HG03060 (cell line): ENCODE measurements around the gene TMEM47.

ENCODE experiments used
- ATAC-seq: cut with Tn5 transposase; IDR thresholded peaks from one replicate; pipeline ENCODE4 v1.9.1; 2021; ENCODE audit warnings: low read depth, moderate number of reproducible peaks; ENCODE audit not compliant: unreplicated experiment

The TMEM47 gene

GRCh38 chrX:34656842-34657725 lies at the start of gene TMEM47:
TSS of gene TMEM47 (minus strand) at chrX:34657285. CDS start at chrX:34657029, 256 bp downstream.
- no peak for ATAC-seq

GRCh38 chrX:34687095-34687494 lies 30.0 kb upstream of the TMEM47 start:
- ATAC-seq: no peak

- ATAC-seq: no peak
Measured at GRCh38 chrX:34659575-34659974, 2.5 kb upstream of the TMEM47 start.

GRCh38 chrX:34658326-34658725 lies 1.2 kb upstream of the TMEM47 start:
- ATAC-seq: no peak

DNA sequence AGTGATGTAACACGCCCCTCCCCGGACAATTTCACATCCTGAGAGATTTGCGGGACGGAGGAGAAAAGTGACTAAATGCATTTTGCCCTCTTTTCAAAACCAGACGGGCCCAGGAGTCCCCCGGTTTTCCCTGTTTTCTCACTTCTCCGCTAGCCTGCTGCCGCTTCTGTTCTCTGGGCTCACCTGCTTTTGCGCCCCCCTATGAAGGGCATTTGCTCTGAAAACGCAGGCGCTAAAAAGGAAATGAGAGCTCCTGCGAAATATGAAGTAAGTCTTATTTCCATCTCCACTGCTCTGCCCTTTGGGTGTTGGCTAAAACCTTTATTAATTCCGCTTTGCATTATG lies 613 bp upstream of the TMEM47 start:
- no peak for ATAC-seq

- no peak for ATAC-seq
Measured at GRCh38 chrX:34656467-34656841, 631 bp downstream of the TMEM47 start.

GRCh38 chrX:34655501-34656455 lies 1.3 kb downstream of the TMEM47 start:
- no peak for ATAC-seq

GRCh38 chrX:34654696-34655490 lies 2.2 kb downstream of the TMEM47 start:
- no peak for ATAC-seq

DNA sequence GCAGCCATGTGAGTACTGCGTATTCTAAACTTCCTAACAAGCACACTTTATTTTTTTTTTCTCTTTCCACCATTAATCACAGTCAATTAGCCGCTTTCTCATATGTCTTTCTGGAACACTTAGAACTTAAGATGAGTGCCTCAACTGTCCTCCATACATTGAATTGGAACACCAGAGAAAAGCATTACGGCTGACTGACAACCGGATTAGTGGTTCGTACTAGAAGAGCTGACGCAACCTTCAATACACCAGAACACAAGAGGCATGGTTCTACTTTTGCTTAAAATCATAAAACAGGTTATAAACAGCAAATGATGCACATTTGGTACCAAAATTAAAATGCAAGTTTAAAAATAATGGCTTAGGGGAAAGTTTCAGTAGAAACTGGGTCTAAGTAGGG lies 3.3 kb downstream of the TMEM47 start:
- no peak for ATAC-seq

GRCh38 chrX:34642849-34643248 lies 14.2 kb downstream of the TMEM47 start:
- no peak for ATAC-seq

GRCh38 chrX:34638116-34638515 lies 19.0 kb downstream of the TMEM47 start:
- ATAC-seq: no peak

DNA sequence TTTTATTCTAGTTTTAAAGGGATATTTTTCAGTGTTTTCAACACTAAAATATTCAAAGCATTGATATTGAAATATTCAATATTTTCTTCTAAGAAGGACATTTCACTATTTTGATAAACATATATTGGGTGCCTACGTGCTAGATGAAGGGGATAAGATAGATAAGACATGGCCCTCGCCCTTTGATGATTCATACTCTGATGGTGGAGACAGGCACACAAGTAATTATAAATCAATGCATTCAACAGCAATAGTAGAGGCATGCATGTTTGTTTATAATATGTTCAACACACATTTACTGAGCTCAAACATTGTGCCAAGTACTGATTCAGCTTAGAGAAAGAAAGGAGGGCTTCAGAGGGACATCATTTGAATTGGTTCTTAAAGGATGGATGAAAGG lies 22.7 kb downstream of the TMEM47 start:
- ATAC-seq: no peak

GRCh38 chrX:34632384-34632783 lies 24.7 kb downstream of the TMEM47 start:
- ATAC-seq: no peak

GRCh38 chrX:34631479-34632220 lies 25.4 kb downstream of the TMEM47 start:
- no peak for ATAC-seq

- ATAC-seq: no peak
Measured at GRCh38 chrX:34629572-34629971, 27.5 kb downstream of the TMEM47 start.

DNA sequence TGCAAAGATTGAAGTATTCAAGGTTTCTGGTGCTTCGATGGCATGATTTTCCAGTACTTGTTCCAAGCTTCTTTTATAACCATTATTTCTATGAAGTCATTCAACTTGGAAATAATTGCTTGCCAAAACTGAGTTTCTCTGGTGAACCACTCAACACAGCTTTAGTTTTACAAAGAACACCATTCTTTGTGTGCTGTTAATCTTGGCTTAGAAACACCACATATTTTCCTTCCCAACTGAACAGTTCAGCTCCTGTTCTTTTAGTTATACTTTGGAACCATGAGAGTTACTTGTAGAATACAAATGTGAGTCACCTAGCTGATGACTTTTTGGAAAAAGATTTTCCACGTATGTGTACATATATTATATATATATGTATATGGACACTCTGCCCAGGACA lies 32.7 kb downstream of the TMEM47 start:
- ATAC-seq: no peak

- ATAC-seq: no peak
Measured at GRCh38 chrX:34619920-34620319, 37.2 kb downstream of the TMEM47 start.

DNA sequence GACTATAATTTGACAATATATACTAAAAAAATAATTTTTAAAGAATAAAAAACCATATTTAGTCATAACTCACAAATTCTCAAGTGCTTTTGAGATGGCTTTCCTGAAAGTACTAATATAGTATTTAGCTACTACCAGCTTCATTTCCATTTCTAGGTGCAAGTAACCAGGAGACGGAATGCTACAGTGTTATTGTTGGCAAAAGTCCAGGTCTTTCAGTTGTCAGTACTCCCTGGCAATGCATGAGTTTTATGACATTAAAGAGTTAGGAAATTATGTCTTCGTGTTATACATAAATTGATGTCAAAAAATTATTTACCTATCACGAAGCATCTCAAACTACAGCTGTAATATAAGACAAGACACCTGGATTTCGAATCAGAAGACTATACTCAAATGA lies 45.0 kb downstream of the TMEM47 start:
- ATAC-seq: no peak

DNA sequence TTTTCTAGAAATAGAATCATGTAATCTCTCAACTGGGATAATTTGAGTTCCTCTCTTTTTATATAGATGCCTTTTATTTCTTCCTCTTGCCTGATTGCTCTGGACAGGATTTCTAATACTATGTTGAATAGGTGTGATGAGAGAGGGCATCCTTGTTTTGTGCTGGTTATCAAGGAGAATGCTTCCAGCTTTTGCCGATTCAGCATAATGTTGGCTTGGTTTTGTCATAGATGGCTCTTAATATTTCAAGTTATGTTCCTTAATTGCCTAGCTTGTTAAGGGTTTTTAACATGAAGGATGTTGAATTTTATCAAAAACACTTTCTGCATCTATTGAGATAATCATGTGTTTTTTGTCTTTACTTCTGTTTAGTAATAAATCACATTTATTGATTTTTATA lies 58.7 kb downstream of the TMEM47 start:
- ATAC-seq: no peak

DNA sequence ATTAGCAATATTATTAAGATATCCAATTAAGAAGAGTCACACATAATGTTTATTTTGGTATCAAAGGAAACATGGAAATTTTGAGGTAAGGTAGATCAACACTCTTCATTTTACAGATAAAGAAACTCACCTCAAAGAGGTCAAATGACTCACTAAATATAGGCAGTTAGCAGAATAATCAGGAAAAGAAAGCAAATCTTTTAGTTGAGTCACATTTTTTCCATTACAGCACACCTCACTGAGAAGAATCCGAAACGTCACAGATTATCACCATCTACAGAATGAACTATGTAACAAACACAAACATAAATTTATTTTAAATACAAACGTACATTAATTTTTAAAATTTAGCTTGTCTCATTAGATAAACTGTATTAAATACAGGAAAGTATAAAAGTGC lies 70.1 kb downstream of the TMEM47 start:
- no peak for ATAC-seq
